NCI-H1105 treated with DMSO at 0.1 percent for 48 hours (cell line): Measurements from ENCODE around the gene SEMA6D.

ENCODE experiments used
- DNase-seq: peaks from one replicate; lab custom pipeline; 2025; lab: John Stamatoyannopoulos, UW

The SEMA6D gene

GRCh38 chr15:47717036-47717612, at the start of gene SEMA6D:
SEMA6D (plus strand) TSS chr15:47717505; CDS start chr15:47759799, 42,294 bp downstream.
- DNase-seq = peak; percentile 77

- peak; percentile 61 for DNase-seq
These were observed 48.1 kb upstream of the SEMA6D start for GRCh38 chr15:47669221-47669620.

- no peak for DNase-seq
These were observed 46.9 kb upstream of the SEMA6D start for GRCh38 chr15:47670365-47670764.

GRCh38 chr15:47673232-47673761, 44.0 kb upstream of the SEMA6D start:
- DNase-seq = peak; percentile 12

- DNase-seq = peak; percentile 88
These were observed 42.6 kb upstream of the SEMA6D start for GRCh38 chr15:47674586-47675232.

GRCh38 chr15:47675735-47676134, 41.6 kb upstream of the SEMA6D start:
- DNase-seq = no peak

- DNase-seq = no peak
These were observed 39.3 kb upstream of the SEMA6D start for GRCh38 chr15:47678040-47678439.

- DNase-seq = no peak
These were observed 34.6 kb upstream of the SEMA6D start for GRCh38 chr15:47682661-47683060.

- DNase-seq = no peak
These were observed 32.0 kb upstream of the SEMA6D start for GRCh38 chr15:47685141-47685870.

- no peak for DNase-seq
These were observed 28.7 kb upstream of the SEMA6D start for GRCh38 chr15:47688573-47689086.

GRCh38 chr15:47689660-47690059, 27.6 kb upstream of the SEMA6D start:
- DNase-seq = no peak

GRCh38 chr15:47691882-47692281, 25.4 kb upstream of the SEMA6D start:
- no peak for DNase-seq

- no peak for DNase-seq
These were observed 21.0 kb upstream of the SEMA6D start for GRCh38 chr15:47696351-47696750.

GRCh38 chr15:47705281-47705997, 11.9 kb upstream of the SEMA6D start:
- no peak for DNase-seq

GRCh38 chr15:47707391-47707790, 9.9 kb upstream of the SEMA6D start:
- no peak for DNase-seq

GRCh38 chr15:47708161-47708980, 8.9 kb upstream of the SEMA6D start:
- no peak for DNase-seq

GRCh38 chr15:47711655-47712054, 5.7 kb upstream of the SEMA6D start:
- peak; percentile 4 for DNase-seq

- DNase-seq = no peak
These were observed 1.9 kb upstream of the SEMA6D start for GRCh38 chr15:47715402-47715801.

- no peak for DNase-seq
These were observed 1.4 kb upstream of the SEMA6D start for GRCh38 chr15:47715856-47716445.

GRCh38 chr15:47716516-47716915, 789 bp upstream of the SEMA6D start:
- DNase-seq = no peak
